Astrocyte of the spinal cord (primary cell): Measurements from ENCODE around the gene MARCHF5.

ENCODE experiments used
- DNase-seq: peaks from one replicate; pipeline ENCODE4 v3.0.0; 2011; ENCODE audit warnings: low read depth, low spot score
- H3K4me3 ChIP-seq: 2 replicates; pipeline ENCODE4 v1.5.1; 2011; ENCODE audit warnings: low read depth, mild to moderate bottlenecking, low read length, moderate library complexity
- CTCF ChIP-seq: IDR thresholded peaks from 2 replicates; pipeline ENCODE4 v1.5.1; 2012; ENCODE audit warnings: low read depth, mild to moderate bottlenecking, low read length, inconsistent platforms
- in situ Hi-C: cut with HindIII; loops from 2 replicates; pipeline ENCODE4 v1.10.0; 2017; ENCODE audit warnings: low sequenced_read_pairs

The MARCHF5 gene

GRCh38 chr10:92263396-92263795 lies 27.6 kb upstream of the MARCHF5 start:
- DNase-seq = no peak
- in situ Hi-C loops = no loop called here
- no peak for TF ChIP-seq CTCF

GRCh38 chr10:92264249-92264648 lies 26.7 kb upstream of the MARCHF5 start:
- H3K4me3 ChIP-seq = no peak overlapping the region
- in situ Hi-C loops = no loop called here
- TF ChIP-seq CTCF = no peak

More at GRCh38 chr10:92263396-92263795, 27.6 kb upstream of the MARCHF5 start:
- H3K4me3 ChIP-seq = no peak overlapping the region

GRCh38 chr10:92265687-92266258 lies 25.2 kb upstream of the MARCHF5 start:
- H3K4me3 ChIP-seq = no peak overlapping the region
- no peak for TF ChIP-seq CTCF
- DNase-seq = no peak
- in situ Hi-C loops = no loop called here

More at GRCh38 chr10:92264249-92264648, 26.7 kb upstream of the MARCHF5 start:
- no peak for DNase-seq

GRCh38 chr10:92267343-92267742 lies 23.6 kb upstream of the MARCHF5 start:
- no peak overlapping the region for H3K4me3 ChIP-seq
- TF ChIP-seq CTCF = no peak
- in situ Hi-C loops = no loop called here
- no peak for DNase-seq

- in situ Hi-C loops = no loop called here
- no peak for TF ChIP-seq CTCF
- no peak for DNase-seq
- H3K4me3 ChIP-seq = no peak overlapping the region
Observed at GRCh38 chr10:92268748-92269147, 22.2 kb upstream of the MARCHF5 start.

- DNase-seq = no peak
- no peak overlapping the region for H3K4me3 ChIP-seq
- in situ Hi-C loops = no loop called here
- no peak for TF ChIP-seq CTCF
Observed at GRCh38 chr10:92274071-92274470, 16.9 kb upstream of the MARCHF5 start.
